ENCODE measurements around the gene AP1S1. TPM values are rescaled to one million over a fixed set of nuclear protein-coding genes. Genes with fewer than 3 reads are reported as not detected.

Gene AP1S1
- total and polyA plus RNA-seq, 2 donors (not counting 3 experiments of a cell fraction or from before 2014, with no cell fraction given), result 93.3 to 106 TPM

DNA sequence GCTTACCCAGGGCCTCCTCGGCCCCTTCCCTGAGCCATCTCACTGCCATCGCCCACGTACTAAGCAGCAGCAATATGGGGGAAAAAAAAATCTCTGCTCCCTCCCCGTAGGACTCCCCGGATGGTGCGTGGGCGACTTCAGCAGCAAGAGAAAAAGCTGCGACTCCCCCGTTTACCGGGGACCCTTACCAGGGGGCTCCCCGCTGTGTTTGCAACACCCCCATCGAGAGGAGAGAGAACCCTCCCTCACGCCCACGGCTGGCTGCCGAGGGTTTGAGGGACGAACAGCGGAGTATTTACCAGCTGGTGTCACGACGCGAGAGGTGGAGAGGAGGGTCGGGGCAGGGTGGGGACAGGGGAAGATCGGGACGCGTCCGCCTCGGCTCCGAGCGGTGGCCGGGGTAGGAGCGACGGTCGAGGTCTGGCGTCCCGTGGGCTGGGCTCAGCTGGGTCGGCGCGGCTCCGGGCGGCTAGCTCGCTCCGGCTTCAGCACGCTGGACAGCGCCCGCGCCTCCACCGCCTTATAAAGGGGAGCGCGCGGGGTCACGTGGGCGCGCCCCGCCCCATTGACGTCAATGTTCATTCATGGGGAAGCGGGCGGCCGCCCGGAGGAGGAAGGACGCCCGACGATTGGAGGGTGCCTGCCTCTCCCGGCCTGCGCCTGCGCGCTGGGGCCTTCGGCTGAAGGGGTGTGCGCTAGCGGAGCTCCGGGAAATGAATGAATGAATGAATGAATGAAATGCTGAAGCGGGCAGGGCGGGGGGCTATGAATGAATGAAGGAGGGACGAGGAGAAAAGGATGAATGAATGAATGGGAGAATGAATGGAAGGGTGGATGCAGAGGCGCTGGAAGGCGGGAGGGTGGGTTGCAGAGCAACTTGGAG, 11.0 kb downstream of the AP1S1 start, which contains the start of gene VGF:
VGF (minus strand) TSS at position 495 of the 883 bp plus-strand sequence. CDS start 726 bp downstream, outside the sequence.
- no peaks in the 10 kb centered on the region for H3K9me1 ChIP-seq (replicated peaks; ENCODE audit: control insufficient read depth, extremely low read depth, insufficient read depth, low read length)
- ChIA-PET POLR2A (no interaction called here), CTCF (interaction anchor here (1.0 to 2.6 kb wide), 10 partner anchors 9 to 125 kb away, joined by 3 to 34 read pairs (median 5); partner anchors contain the start of gene AP1S1)
- H3K9ac ChIP-seq (replicated peaks; ENCODE audit: extremely low read depth, insufficient read depth, low read length), result no peak within 1 kb of the TSS
- H4K20me1 ChIP-seq (replicated peaks; ENCODE audit: control insufficient read depth, extremely low read depth, insufficient read depth, low read length), result no peaks in the 10 kb centered on the region
- H3K27ac ChIP-seq (ENCODE audit: insufficient read depth, low read depth, low read length), result no peak within 1 kb of the TSS
- DNase-seq (ENCODE audit: low read depth, low spot score) (peak; percentile 86), FAIRE-seq (peak; percentile 83)
- no TSS peak for BruUV-seq (replicated peaks)
- H2AFZ ChIP-seq (ENCODE audit: low read depth, low read length), result no peak within 1 kb of the TSS
- H3K4me2 ChIP-seq (ENCODE audit: insufficient read depth, low read length), result no peak within 1 kb of the TSS
- H3K79me2 ChIP-seq (ENCODE audit: control insufficient read depth, insufficient read depth, low read length), result no peaks in the 10 kb centered on the region
- peaks cover 16% of the 10 kb centered on the region for H3K4me1 ChIP-seq (ENCODE audit: control insufficient read depth, extremely low read depth, insufficient read depth, low read length)
- no peaks in the 10 kb centered on the region for H3K9me3 ChIP-seq (replicated peaks; ENCODE audit: control insufficient read depth, insufficient read depth, low read length)
- dilution Hi-C loops (cut with MboI; ENCODE audit: extremely low pct_ligation_motif_present, low sequenced_read_pairs), result no loop called here
- intact Hi-C loops (cut with micrococcal nuclease), result loop anchor here (1.0 to 10.0 kb wide), 2 partner anchors 21 to 271 kb away; partner anchors contain the start of gene ACHE
- peaks cover 52 to 58% of the 10 kb centered on the region in 2 experiments for H3K27me3 ChIP-seq (ENCODE audit: control insufficient read depth in 2 of 2, insufficient read depth in 2 of 2, low read length in 2 of 2)
- TF ChIP-seq JUN (IDR thresholded peaks at IDR 0.05; ENCODE audit: borderline replicate concordance, insufficient read depth, insufficient read length, low read depth), result no peak
- TF ChIP-seq, protein P1, sequence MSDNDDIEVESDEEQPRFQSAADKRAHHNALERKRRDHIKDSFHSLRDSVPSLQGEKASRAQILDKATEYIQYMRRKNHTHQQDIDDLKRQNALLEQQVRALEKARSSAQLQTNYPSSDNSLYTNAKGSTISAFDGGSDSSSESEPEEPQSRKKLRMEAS (IDR thresholded peaks at IDR 0.05; ENCODE audit: insufficient read depth, insufficient read length), result peak; percentile 95
- TF ChIP-seq EZH2 (IDR thresholded peaks at IDR 0.05; ENCODE audit: borderline replicate concordance, low read depth, low read length, severe bottlenecking), result peak; percentile 39
- TF ChIP-seq POLR2AphosphoS5 (IDR thresholded peaks at IDR 0.05; ENCODE audit: insufficient read depth, low read depth, low read length), result peak; percentile 58
- H3K36me3 ChIP-seq (ENCODE audit: control insufficient read depth in 2 of 2, extremely low read depth in 1 of 2, insufficient read depth in 2 of 2, low read length in 2 of 2), result no peaks in the 10 kb centered on the region
- H3K4me3 ChIP-seq (replicated peaks in 1 of 3; ENCODE audit: insufficient read depth in 1 of 3, low read depth in 1 of 3, low read length in 3 of 3), result no peak within 1 kb of the TSS

Data from endothelial cell of umbilical vein (primary cell).